SK-N-SH (cell line): Measurements from ENCODE around the gene TM7SF3. TPM values are rescaled to one million over a fixed set of nuclear protein-coding genes. Genes with fewer than 3 reads are reported as not detected.

Source experiments
- CTCF ChIA-PET: fragments of 300-600, 350-600 bp; formaldehyde crosslinking; extraction: SDS; loops from one replicate; lab custom pipeline; 2021; lab: Yijun Ruan, JAX
- POLR2A ChIA-PET: fragments of 350-600 bp; sonication (Branson Sonifier 250); formaldehyde crosslinking; extraction: SDS; loops from one replicate; lab custom pipeline; 2020; ENCODE audit warnings: antibody characterized with exemption, inconsistent platforms; lab: Yijun Ruan, JAX
- DNase-seq: peaks from one replicate; pipeline ENCODE4 v3.0.0; 2012
- H2AFZ ChIP-seq: fragments of 200-600 bp; sonication (generic); 2 replicates; pipeline ENCODE4 v1.8.1; 2016; ENCODE audit warnings: antibody characterized with exemption, mild to moderate bottlenecking, low read depth
- H3F3A ChIP-seq: fragments of 200-600 bp; sonication (generic); replicated peaks from 2 replicates; pipeline ENCODE3; 2016; ENCODE audit warnings: antibody characterized with exemption, mild to moderate bottlenecking; ENCODE audit not compliant: insufficient read depth
- H3K27ac ChIP-seq, 2 experiments: fragments of 200-500 bp in 1 of 2; fragments of 200-600 bp in 1 of 2; sonication (Bioruptor generic) in 1 of 2; sonication (generic), shearing (Covaris generic) in 1 of 2; 2 replicates each; pipeline versions ENCODE4 v1.5.1 to v1.6.1; 2014 to 2016; ENCODE audit warnings: low read depth in 2 of 2, inconsistent platforms in 1 of 2, low read length in 1 of 2, mild to moderate bottlenecking in 1 of 2, mixed read lengths in 1 of 2
- H3K27me3 ChIP-seq: fragments of 200-600 bp; sonication (generic), shearing (Covaris generic); 2 replicates; pipeline ENCODE4 v1.6.1; 2016; ENCODE audit warnings: mixed run types; ENCODE audit not compliant: insufficient read depth
- H3K36me3 ChIP-seq, 2 experiments: fragments of 200-500 bp in 1 of 2; fragments of 200-600 bp in 1 of 2; sonication (Bioruptor generic) in 1 of 2; sonication (generic) in 1 of 2; replicated peaks in 1 of 2; 2 replicates each; pipeline versions ENCODE3 to v1.5.1; 2014 to 2016; ENCODE audit warnings: low read length in 1 of 2, mild to moderate bottlenecking in 1 of 2; ENCODE audit not compliant: insufficient read depth in 2 of 2, control insufficient read depth in 1 of 2
- H3K4me1 ChIP-seq, 2 experiments: fragments of 200-500 bp in 1 of 2; fragments of 200-600 bp in 1 of 2; sonication (Bioruptor generic) in 1 of 2; sonication (generic), shearing (Covaris generic) in 1 of 2; 2 replicates each; pipeline versions ENCODE4 v1.5.1 to v1.6.1; 2014 to 2016; ENCODE audit warnings: low read depth in 1 of 2, low read length in 1 of 2, mixed run types in 1 of 2; ENCODE audit not compliant: insufficient read depth in 2 of 2, control insufficient read depth in 1 of 2
- H3K4me2 ChIP-seq: fragments of 200-600 bp; sonication (generic), shearing (Covaris generic); 2 replicates; pipeline ENCODE4 v1.6.1; 2017; ENCODE audit warnings: mixed run types
- H3K4me3 ChIP-seq, 2 experiments: fragments of 200-500 bp in 1 of 2; fragments of 200-600 bp in 1 of 2; sonication (Bioruptor generic) in 1 of 2; sonication (generic), shearing (Covaris generic) in 1 of 2; 2 replicates each; pipeline versions ENCODE4 v1.5.1 to v1.8.1; 2014 to 2016; ENCODE audit warnings: low read depth in 2 of 2, inconsistent platforms in 1 of 2, low read length in 1 of 2, mild to moderate bottlenecking in 1 of 2, mixed read lengths in 1 of 2, moderate library complexity in 1 of 2
- H3K79me2 ChIP-seq: fragments of 200-600 bp; sonication (generic); 2 replicates; pipeline ENCODE4 v1.8.1; 2017; ENCODE audit warnings: mild to moderate bottlenecking; ENCODE audit not compliant: insufficient read depth
- H3K9ac ChIP-seq: fragments of 200-600 bp; sonication (generic); 2 replicates; pipeline ENCODE4 v1.6.1; 2017; ENCODE audit warnings: mixed run types
- H3K9me2 ChIP-seq: fragments of 200-600 bp; sonication (generic); 2 replicates; pipeline ENCODE4 v1.6.1; 2017; ENCODE audit warnings: mixed run types
- H3K9me3 ChIP-seq: fragments of 200-600 bp; sonication (generic); 2 replicates; pipeline ENCODE4 v1.6.1; 2017; ENCODE audit warnings: mixed run types, mild to moderate bottlenecking, moderate library complexity
- H4K20me1 ChIP-seq: fragments of 200-600 bp; sonication (generic); 2 replicates; pipeline ENCODE4 v1.6.1; 2017; ENCODE audit warnings: mild to moderate bottlenecking, mixed run types; ENCODE audit not compliant: insufficient read depth
- CHD2 ChIP-seq: fragments of 150-350 bp; IDR thresholded peaks from 2 replicates; pipeline ENCODE4 v1.6.1; 2018; ENCODE audit warnings: low read length; ENCODE audit not compliant: partially characterized antibody
- EP300 ChIP-seq, 2 experiments: IDR thresholded peaks; 2 replicates each; pipeline versions ENCODE4 v1.4.0 to v1.6.1; 2012; ENCODE audit warnings: borderline replicate concordance in 1 of 2, low read depth in 1 of 2, low read length in 1 of 2
- FOXJ3 ChIP-seq: sonication (generic); formaldehyde crosslinking; IDR thresholded peaks from 2 replicates; pipeline ENCODE4 v1.5.1; 2020; ENCODE audit warnings: mild to moderate bottlenecking, missing genetic modification reagents
- GATA2 ChIP-seq: sonication (generic); formaldehyde crosslinking; IDR thresholded peaks from 2 replicates; pipeline ENCODE4 v1.5.0; 2020; ENCODE audit warnings: mild to moderate bottlenecking, missing genetic modification reagents
- IRF3 ChIP-seq: fragments of 150-350 bp; IDR thresholded peaks from 2 replicates; pipeline ENCODE4 v1.6.1; 2016; ENCODE audit warnings: mild to moderate bottlenecking, low read depth, low read length
- JUND ChIP-seq: IDR thresholded peaks from 2 replicates; pipeline ENCODE4 v1.4.0; 2012
- MAX ChIP-seq: IDR thresholded peaks from 2 replicates; pipeline ENCODE4 v1.4.0; 2012; ENCODE audit warnings: low read depth
- MXI1 ChIP-seq: IDR thresholded peaks from 2 replicates; pipeline ENCODE4 v1.6.1; 2012; ENCODE audit warnings: mild to moderate bottlenecking, low read depth, low read length, improper control_type of control experiment
- NFIC ChIP-seq: IDR thresholded peaks from 2 replicates; pipeline ENCODE4 v1.4.0; 2012; ENCODE audit warnings: borderline replicate concordance
- NRF1 ChIP-seq: IDR thresholded peaks from 2 replicates; pipeline ENCODE4 v1.6.1; 2012; ENCODE audit warnings: low read depth, mild to moderate bottlenecking, low read length
- REST ChIP-seq: IDR thresholded peaks from 2 replicates; pipeline ENCODE4 v1.6.1; 2012; ENCODE audit warnings: mild to moderate bottlenecking, low read depth, low read length, moderate library complexity
- RXRA ChIP-seq: IDR thresholded peaks from 2 replicates; pipeline ENCODE4 v1.4.0; 2012; ENCODE audit warnings: low read depth, mild to moderate bottlenecking, borderline replicate concordance
- SIN3A ChIP-seq: IDR thresholded peaks from 2 replicates; pipeline ENCODE4 v1.6.1; 2012; ENCODE audit warnings: low read depth, mild to moderate bottlenecking, low read length, moderate library complexity, borderline replicate concordance
- TAF1 ChIP-seq: IDR thresholded peaks from 2 replicates; pipeline ENCODE4 v1.6.1; 2012; ENCODE audit warnings: low read depth, mild to moderate bottlenecking, low read length, moderate library complexity, borderline replicate concordance
- USF2 ChIP-seq: fragments of 150-350 bp; IDR thresholded peaks from 2 replicates; pipeline ENCODE4 v1.6.1; 2017; ENCODE audit warnings: antibody characterized with exemption, low read length, low read depth, borderline replicate concordance
- ZBTB33 ChIP-seq: IDR thresholded peaks from 2 replicates; pipeline ENCODE4 v1.4.0; 2012; ENCODE audit warnings: low read depth, borderline replicate concordance
- WGBS: methylation state at CpG from one replicate; pipeline ENCODE4 v1.1.6; 2017; ENCODE audit warnings: low lambda C conversion rate; 5-methylcytosine and 5-hydroxymethylcytosine counted together
- polyA plus RNA-seq, 3 experiments: library from polyadenylated mRNA; depleted of rRNA; stranded (reverse); fragments of >200 nt; gene quantifications; 2 replicates each; pipeline ENCODE4 v1.2.3, GENCODE V29; 2012

Gene TM7SF3
- polyA plus RNA-seq, 1 of the 3 experiments (the other 2 are of a cell fraction): 72.1 TPM

GRCh38 chr12:27003421-27004381, 10.5 kb downstream of the TM7SF3 start:
- H3K27me3 ChIP-seq: no peaks in the 10 kb centered on the region
- DNase-seq: peak; percentile 44
- no peak overlapping the region for H3K4me3 ChIP-seq
- H3K4me2 ChIP-seq: no peak overlapping the region
- CTCF ChIA-PET: interaction anchor here (0.8 to 4.5 kb wide), 6 partner anchors 9 to 324 kb away, joined by 3 to 25 read pairs (median 3); partner anchors contain the start of gene TM7SF3
- WGBS: 78% methylated on average over 6 of the region's 6 CpGs
- 0 out of 2 replicates have a peak, but pooled peaks have one; percentile 30 for TF ChIP-seq MXI1
- TF ChIP-seq TAF1: no peak
- peak; percentile 31; the same call in 1 of the 2 replicates for TF ChIP-seq GATA2 (CRISPR knock-in tag)
- TF ChIP-seq CHD2: peak; percentile 34
- TF ChIP-seq EP300 (IDR thresholded peaks at IDR 0.05; ENCODE audit: borderline replicate concordance in 1 of 2, low read depth in 1 of 2, low read length in 1 of 2): peak in 1 of 2 experiments; percentile 24; a peak in 1 of 4 replicates
- POLR2A ChIA-PET: no interaction called here
- peaks cover 14 to 32% of the 10 kb centered on the region in 2 experiments; a peak in 3 of 4 replicates for H3K4me1 ChIP-seq
- 0 out of 2 replicates have a peak, but pooled peaks cover 6% of the 10 kb centered on the region for H4K20me1 ChIP-seq
- H3K27ac ChIP-seq: peak overlapping the region in 1 of 2 experiments; percentile 47; a peak in 2 of 4 replicates
- H3K36me3 ChIP-seq: peaks cover 15 to 18% of the 10 kb centered on the region in 2 experiments
- H3K9me2 ChIP-seq: no peaks in the 10 kb centered on the region
- H3F3A ChIP-seq: no peaks in the 10 kb centered on the region
- H3K79me2 ChIP-seq: peaks cover 47% of the 10 kb centered on the region
- H3K9ac ChIP-seq: no peak overlapping the region
- H3K9me3 ChIP-seq: no peaks in the 10 kb centered on the region
- H2AFZ ChIP-seq: no peak overlapping the region

GRCh38 chr12:27002141-27002540, 12.0 kb downstream of the TM7SF3 start:
- no peaks in the 10 kb centered on the region for H3F3A ChIP-seq
- no peak overlapping the region for H3K9ac ChIP-seq
- peaks cover 11 to 23% of the 10 kb centered on the region in 2 experiments for H3K36me3 ChIP-seq
- no peak overlapping the region for H2AFZ ChIP-seq
- WGBS: 89% methylated on average over 5 of the region's 5 CpGs
- no peaks in the 10 kb centered on the region for H3K9me2 ChIP-seq
- no peaks in the 10 kb centered on the region for H3K27me3 ChIP-seq
- no peak for DNase-seq
- H3K4me2 ChIP-seq: no peak overlapping the region
- peaks cover 35% of the 10 kb centered on the region for H3K79me2 ChIP-seq
- POLR2A ChIA-PET: no interaction called here
- H3K4me1 ChIP-seq: peaks cover 10 to 32% of the 10 kb centered on the region in 2 experiments; a peak in 3 of 4 replicates
- H4K20me1 ChIP-seq: 0 out of 2 replicates have a peak, but pooled peaks cover 6% of the 10 kb centered on the region
- no peaks in the 10 kb centered on the region for H3K9me3 ChIP-seq
- H3K4me3 ChIP-seq: no peak overlapping the region
- H3K27ac ChIP-seq: no peak overlapping the region
- CTCF ChIA-PET: interaction anchor here (0.6 to 4.5 kb wide), 4 partner anchors 10 to 169 kb away, joined by 3 to 25 read pairs (median 4); partner anchors contain the start of genes ITPR2 and TM7SF3
- TF ChIP-seq FOXJ3 (no peak), NRF1 (no peak), ZBTB33 (no peak), NFIC (no peak), IRF3 (no peak), CHD2 (no peak), MAX (no peak), JUND (no peak), USF2 (no peak), SIN3A (no peak), TAF1 (no peak), REST (no peak), RXRA (no peak)
